ENCODE results near the gene DCDC2B.

DNA sequence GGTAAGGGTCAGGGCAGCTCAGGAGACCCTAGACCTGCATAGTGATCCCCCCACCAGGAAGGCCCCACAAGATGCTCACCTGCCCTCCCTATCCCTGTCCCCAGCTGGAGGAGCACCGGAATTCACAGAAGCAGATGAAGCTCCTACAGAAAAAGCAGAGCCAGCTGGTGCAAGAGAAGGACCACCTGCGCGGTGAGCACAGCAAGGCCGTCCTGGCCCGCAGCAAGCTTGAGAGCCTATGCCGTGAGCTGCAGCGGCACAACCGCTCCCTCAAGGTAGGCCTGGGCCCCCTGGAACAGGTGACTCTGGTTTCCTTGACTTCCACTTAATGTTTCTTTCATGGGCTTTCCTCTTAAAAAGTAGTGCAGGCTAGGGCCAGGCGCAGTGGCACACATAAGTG is 21.0 kb upstream of the DCDC2B start:
- TF ChIP-seq, protein P1, sequence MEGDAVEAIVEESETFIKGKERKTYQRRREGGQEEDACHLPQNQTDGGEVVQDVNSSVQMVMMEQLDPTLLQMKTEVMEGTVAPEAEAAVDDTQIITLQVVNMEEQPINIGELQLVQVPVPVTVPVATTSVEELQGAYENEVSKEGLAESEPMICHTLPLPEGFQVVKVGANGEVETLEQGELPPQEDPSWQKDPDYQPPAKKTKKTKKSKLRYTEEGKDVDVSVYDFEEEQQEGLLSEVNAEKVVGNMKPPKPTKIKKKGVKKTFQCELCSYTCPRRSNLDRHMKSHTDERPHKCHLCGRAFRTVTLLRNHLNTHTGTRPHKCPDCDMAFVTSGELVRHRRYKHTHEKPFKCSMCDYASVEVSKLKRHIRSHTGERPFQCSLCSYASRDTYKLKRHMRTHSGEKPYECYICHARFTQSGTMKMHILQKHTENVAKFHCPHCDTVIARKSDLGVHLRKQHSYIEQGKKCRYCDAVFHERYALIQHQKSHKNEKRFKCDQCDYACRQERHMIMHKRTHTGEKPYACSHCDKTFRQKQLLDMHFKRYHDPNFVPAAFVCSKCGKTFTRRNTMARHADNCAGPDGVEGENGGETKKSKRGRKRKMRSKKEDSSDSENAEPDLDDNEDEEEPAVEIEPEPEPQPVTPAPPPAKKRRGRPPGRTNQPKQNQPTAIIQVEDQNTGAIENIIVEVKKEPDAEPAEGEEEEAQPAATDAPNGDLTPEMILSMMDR (IDR thresholded peaks at IDR 0.05 in 8 of 11, conservative IDR thresholded peaks at IDR 0.05 in 3 of 11) = no peak
- TF ChIP-seq POLR2A (IDR thresholded peaks at IDR 0.05) = no peak
